HL-60/S4 (cell line): ENCODE measurements around the gene SLC30A7.

Source experiments
- in situ Hi-C: fragments of 300-500 bp; cut with MboI; formaldehyde crosslinking; loops from 2 replicates; pipeline ENCODE4 v1.14.3; 2022; ENCODE audit warnings: low sequenced_read_pairs

SLC30A7 gene

GRCh38 chr1:101022294-101022693 is 126.4 kb downstream of the SLC30A7 start:
- in situ Hi-C loops = no loop called here

DNA sequence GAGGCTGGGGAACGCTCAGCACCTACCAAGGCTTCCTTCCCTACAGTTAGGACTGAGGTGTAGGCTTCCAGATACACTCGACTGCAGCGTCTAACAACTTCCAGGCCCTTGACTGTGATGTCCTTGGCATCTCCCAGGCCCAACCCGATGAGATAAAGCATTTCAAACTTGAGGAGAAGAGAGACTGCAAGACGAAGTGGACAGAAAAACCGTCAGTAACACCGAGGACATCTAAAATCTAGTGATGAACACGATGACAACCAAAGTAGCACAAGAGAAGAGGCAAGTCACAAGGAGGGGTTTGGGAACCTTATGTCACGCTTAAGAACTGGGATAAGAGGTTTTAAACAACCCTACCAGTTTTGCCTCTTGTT is 129.4 kb downstream of the SLC30A7 start:
- in situ Hi-C loops = no loop called here

- in situ Hi-C loops = no loop called here
Measured at GRCh38 chr1:101025657-101026429, 130.0 kb downstream of the SLC30A7 start, which contains the start of gene DPH5. Gene DPH5, minus strand, starts transcription at chr1:101025784. Its CDS starts 341 bp downstream, at chr1:101025443.

GRCh38 chr1:101026430-101026788 is 130.5 kb downstream of the SLC30A7 start:
- in situ Hi-C loops = no loop called here

- in situ Hi-C loops = no loop called here
Measured at GRCh38 chr1:101027194-101027772, 131.4 kb downstream of the SLC30A7 start.

- in situ Hi-C loops = no loop called here
Measured at GRCh38 chr1:101028466-101028865, 132.6 kb downstream of the SLC30A7 start.

DNA sequence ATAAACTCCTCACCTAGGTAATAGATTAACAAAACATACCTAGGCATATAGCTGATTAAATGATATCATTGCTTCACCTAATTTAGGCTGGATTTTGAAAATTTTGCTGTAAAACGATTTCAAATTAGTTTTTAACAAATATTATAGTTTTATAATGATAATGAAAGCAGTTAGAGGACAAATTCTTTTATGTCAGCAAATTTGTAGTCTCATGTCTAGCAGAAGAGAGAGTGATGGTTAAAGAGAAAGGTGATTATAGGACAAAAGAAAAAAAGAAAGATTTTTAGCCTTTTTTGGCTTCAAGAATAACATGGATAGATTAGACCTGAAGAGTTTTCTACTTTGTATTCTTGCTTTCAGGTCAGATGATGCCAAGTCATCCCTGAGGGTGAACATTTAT is 133.3 kb downstream of the SLC30A7 start:
- in situ Hi-C loops = no loop called here

- in situ Hi-C loops = no loop called here
Measured at GRCh38 chr1:101030881-101031280, 135.0 kb downstream of the SLC30A7 start.
